KMS-11 (cell line): ENCODE measurements around the gene SASH3.

Source experiments
- H2AFZ ChIP-seq: fragments of 200-600 bp; sonication (generic); 2 replicates; pipeline ENCODE4 v1.6.1; 2016; ENCODE audit warnings: antibody characterized with exemption, mixed run types, low read depth
- H3K27ac ChIP-seq: fragments of 200-600 bp; sonication (generic); 2 replicates; pipeline ENCODE4 v1.6.1; 2016; ENCODE audit warnings: mild to moderate bottlenecking, mixed run types
- H3K27me3 ChIP-seq: fragments of 200-600 bp; sonication (generic); 2 replicates; pipeline ENCODE4 v1.6.1; 2017; ENCODE audit warnings: mild to moderate bottlenecking, low read depth, mixed run types, moderate library complexity; ENCODE audit not compliant: insufficient read depth
- H3K36me3 ChIP-seq: fragments of 200-600 bp; sonication (generic); 2 replicates; pipeline ENCODE4 v1.6.1; 2017; ENCODE audit warnings: mild to moderate bottlenecking, mixed run types; ENCODE audit not compliant: insufficient read depth
- H3K4me1 ChIP-seq: fragments of 200-600 bp; sonication (generic); 2 replicates; pipeline ENCODE4 v1.6.1; 2016; ENCODE audit warnings: mild to moderate bottlenecking, low read depth, mixed run types; ENCODE audit not compliant: poor library complexity, severe bottlenecking
- H3K4me2 ChIP-seq: fragments of 200-600 bp; sonication (generic); 2 replicates; pipeline ENCODE4 v1.7.0; 2016; ENCODE audit warnings: mild to moderate bottlenecking, mixed run types
- H3K4me3 ChIP-seq: fragments of 200-600 bp; sonication (generic); IDR thresholded peaks from 2 replicates; pipeline ENCODE4 v1.6.1; 2017; ENCODE audit warnings: low read depth, low read length, mixed read lengths; ENCODE audit not compliant: insufficient read depth
- H3K79me2 ChIP-seq: fragments of 200-600 bp; sonication (generic); 2 replicates; pipeline ENCODE4 v1.6.1; 2016; ENCODE audit warnings: low read depth, mixed run types; ENCODE audit not compliant: insufficient read depth
- H3K9ac ChIP-seq: fragments of 200-600 bp; sonication (generic); 2 replicates; pipeline ENCODE4 v1.6.1; 2016; ENCODE audit warnings: mild to moderate bottlenecking, mixed run types
- H4K20me1 ChIP-seq: fragments of 200-600 bp; sonication (generic); 2 replicates; pipeline ENCODE4 v1.6.1; 2016; ENCODE audit warnings: mild to moderate bottlenecking, mixed run types; ENCODE audit not compliant: insufficient read depth
- CTCF ChIP-seq: fragments of 200-600 bp; sonication (generic); conservative IDR thresholded peaks from 2 replicates; pipeline ENCODE4 v1.6.1; 2017; ENCODE audit warnings: low read depth, mild to moderate bottlenecking, antibody characterized with exemption, low read length, moderate library complexity, mixed read lengths

Gene SASH3

DNA sequence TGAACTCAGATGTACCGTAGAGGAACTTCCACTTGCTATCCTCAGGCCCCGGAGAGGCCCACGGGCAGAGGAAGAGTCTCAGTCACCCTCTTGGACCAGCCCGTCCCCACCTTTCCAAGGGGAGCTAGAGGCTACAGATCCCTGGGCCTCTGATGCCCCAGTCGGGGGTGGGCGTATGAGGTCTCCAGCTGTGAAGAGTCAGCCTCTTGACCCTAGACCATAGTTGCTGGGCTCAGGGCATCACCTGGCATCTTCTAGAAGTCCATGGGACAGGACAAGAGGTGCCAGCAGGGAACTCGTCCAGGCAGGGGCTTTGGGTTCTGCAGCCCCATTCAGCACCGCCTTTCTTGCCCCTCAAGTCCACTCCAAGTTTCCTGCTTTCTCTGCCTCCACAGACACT is 11.6 kb downstream of the SASH3 start:
- H3K4me2 ChIP-seq, result no peak overlapping the region
- H3K4me1 ChIP-seq, result peaks cover 1% of the 10 kb centered on the region
- H4K20me1 ChIP-seq, result no peaks in the 10 kb centered on the region
- H3K4me3 ChIP-seq, result no peak overlapping the region
- H3K27me3 ChIP-seq, result no peaks in the 10 kb centered on the region
- no peak for TF ChIP-seq CTCF
- no peaks in the 10 kb centered on the region for H3K36me3 ChIP-seq
- no peaks in the 10 kb centered on the region for H3K79me2 ChIP-seq
- no peak overlapping the region for H2AFZ ChIP-seq
- H3K27ac ChIP-seq, result no peak overlapping the region
- H3K9ac ChIP-seq, result no peak overlapping the region

DNA sequence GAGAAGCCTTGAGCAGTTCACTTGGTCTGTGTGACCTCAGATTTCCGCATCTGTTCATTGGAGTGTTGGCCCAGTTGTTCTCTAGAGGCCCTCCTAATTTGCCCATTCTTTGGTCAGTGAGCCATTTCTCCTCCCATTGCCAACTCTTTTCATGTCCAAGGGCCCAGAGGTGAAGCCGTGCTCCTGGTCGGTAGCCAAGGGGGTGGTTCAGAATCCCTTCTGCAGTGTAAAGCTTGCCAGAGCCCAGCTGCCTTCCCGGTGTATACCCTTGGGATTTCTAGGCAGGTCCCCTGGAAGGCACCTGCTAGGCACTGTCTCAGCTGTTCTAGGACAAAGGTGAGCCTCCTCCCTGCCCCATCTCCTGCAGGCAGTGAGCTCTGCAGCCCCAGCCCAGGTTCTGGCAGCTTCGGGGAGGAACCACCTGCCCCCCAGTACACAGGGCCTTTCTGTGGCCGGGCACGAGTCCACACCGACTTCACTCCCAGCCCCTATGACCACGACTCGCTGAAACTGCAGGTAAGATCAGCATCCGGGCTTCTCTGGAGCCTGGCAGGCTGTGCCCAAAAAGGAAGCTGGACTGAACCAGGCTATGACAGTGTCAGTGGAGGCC is 12.3 kb downstream of the SASH3 start:
- Histone ChIP-seq H3K36me3 (no peaks in the 10 kb centered on the region), H3K79me2 (no peaks in the 10 kb centered on the region), H3K27ac (no peak overlapping the region), H3K9ac (no peak overlapping the region), H3K27me3 (no peaks in the 10 kb centered on the region), H3K4me2 (no peak overlapping the region), H2AFZ (no peak overlapping the region), H4K20me1 (no peaks in the 10 kb centered on the region), H3K4me1 (no peaks in the 10 kb centered on the region), H3K4me3 (no peak overlapping the region)
- no peak for TF ChIP-seq CTCF

DNA sequence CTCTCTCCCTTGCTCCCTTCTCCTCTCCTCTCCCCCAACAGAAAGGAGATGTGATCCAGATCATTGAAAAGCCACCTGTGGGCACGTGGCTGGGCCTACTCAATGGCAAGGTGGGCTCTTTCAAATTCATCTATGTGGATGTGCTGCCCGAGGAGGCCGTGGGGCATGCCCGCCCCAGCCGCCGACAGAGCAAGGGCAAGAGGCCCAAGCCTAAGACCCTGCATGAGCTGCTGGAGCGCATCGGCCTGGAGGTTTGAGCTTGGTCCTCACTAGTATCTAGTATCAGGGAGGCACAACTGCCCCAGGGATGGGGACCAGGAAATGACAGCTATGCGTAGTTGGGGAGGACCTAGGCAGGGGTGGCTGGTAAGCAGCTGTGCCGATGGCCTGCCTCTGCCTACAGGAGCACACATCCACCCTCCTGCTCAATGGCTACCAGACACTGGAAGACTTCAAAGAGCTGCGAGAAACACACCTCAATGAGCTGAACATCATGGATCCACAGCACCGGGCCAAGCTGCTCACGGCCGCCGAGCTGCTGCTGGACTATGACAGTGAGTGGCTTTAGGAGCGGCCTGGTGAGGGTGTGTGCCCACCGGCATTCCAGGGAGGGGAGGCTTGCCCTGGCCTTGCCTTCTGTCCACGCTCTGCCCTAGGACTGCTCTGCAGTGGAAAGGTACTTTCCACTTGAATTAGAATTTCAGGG is 13.0 kb downstream of the SASH3 start:
- no peak overlapping the region for H3K4me3 ChIP-seq
- H3K4me2 ChIP-seq, result no peak overlapping the region
- no peaks in the 10 kb centered on the region for H4K20me1 ChIP-seq
- no peak for TF ChIP-seq CTCF
- no peak overlapping the region for H2AFZ ChIP-seq
- H3K9ac ChIP-seq, result no peak overlapping the region
- H3K4me1 ChIP-seq, result no peaks in the 10 kb centered on the region
- H3K36me3 ChIP-seq, result no peaks in the 10 kb centered on the region
- H3K27ac ChIP-seq, result no peak overlapping the region
- H3K79me2 ChIP-seq, result no peaks in the 10 kb centered on the region
- no peaks in the 10 kb centered on the region for H3K27me3 ChIP-seq

- Histone ChIP-seq H3K27me3 (no peaks in the 10 kb centered on the region), H3K27ac (no peak overlapping the region), H3K36me3 (no peaks in the 10 kb centered on the region), H2AFZ (no peak overlapping the region), H3K4me2 (no peak overlapping the region), H3K4me3 (no peak overlapping the region), H3K4me1 (no peaks in the 10 kb centered on the region), H4K20me1 (no peaks in the 10 kb centered on the region), H3K79me2 (no peaks in the 10 kb centered on the region), H3K9ac (no peak overlapping the region)
- TF ChIP-seq CTCF, result no peak
These were observed 13.9 kb downstream of the SASH3 start for GRCh38 chrX:129793604-129794191.
